ENCODE results near the gene PNKD. TPM values are rescaled to one million over a fixed set of nuclear protein-coding genes. Genes with fewer than 3 reads are reported as not detected.
A peak's percentile ranks its signal among the peaks of the same experiment; 100 is the strongest.

The PNKD gene
- total RNA-seq, 1 experiment from 2014 or later = 58.1 TPM

- no TSS peak for BruUV-seq (replicated peaks)
- CTCF ChIA-PET = interaction anchor here (0.8 to 2.9 kb wide), 8 partner anchors 84 to 575 kb away, joined by 3 to 22 read pairs (median 4); partner anchors contain the start of gene CATIP
- no peaks in the 10 kb centered on the region for H3K9me2 ChIP-seq (ENCODE audit: insufficient read depth)
- TF ChIP-seq, protein P1, sequence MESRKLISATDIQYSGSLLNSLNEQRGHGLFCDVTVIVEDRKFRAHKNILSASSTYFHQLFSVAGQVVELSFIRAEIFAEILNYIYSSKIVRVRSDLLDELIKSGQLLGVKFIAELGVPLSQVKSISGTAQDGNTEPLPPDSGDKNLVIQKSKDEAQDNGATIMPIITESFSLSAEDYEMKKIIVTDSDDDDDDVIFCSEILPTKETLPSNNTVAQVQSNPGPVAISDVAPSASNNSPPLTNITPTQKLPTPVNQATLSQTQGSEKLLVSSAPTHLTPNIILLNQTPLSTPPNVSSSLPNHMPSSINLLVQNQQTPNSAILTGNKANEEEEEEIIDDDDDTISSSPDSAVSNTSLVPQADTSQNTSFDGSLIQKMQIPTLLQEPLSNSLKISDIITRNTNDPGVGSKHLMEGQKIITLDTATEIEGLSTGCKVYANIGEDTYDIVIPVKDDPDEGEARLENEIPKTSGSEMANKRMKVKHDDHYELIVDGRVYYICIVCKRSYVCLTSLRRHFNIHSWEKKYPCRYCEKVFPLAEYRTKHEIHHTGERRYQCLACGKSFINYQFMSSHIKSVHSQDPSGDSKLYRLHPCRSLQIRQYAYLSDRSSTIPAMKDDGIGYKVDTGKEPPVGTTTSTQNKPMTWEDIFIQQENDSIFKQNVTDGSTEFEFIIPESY (IDR thresholded peaks at IDR 0.05; ENCODE audit: extremely low read depth, insufficient replicate concordance, low read length) = no peak
- TF ChIP-seq CEBPB (IDR thresholded peaks at IDR 0.05; ENCODE audit: low read depth) = no peak
- no peak for TF ChIP-seq YY1 (IDR thresholded peaks at IDR 0.05; ENCODE audit: extremely low read depth, insufficient replicate concordance, low read depth, low read length)
- TF ChIP-seq, protein P2, sequence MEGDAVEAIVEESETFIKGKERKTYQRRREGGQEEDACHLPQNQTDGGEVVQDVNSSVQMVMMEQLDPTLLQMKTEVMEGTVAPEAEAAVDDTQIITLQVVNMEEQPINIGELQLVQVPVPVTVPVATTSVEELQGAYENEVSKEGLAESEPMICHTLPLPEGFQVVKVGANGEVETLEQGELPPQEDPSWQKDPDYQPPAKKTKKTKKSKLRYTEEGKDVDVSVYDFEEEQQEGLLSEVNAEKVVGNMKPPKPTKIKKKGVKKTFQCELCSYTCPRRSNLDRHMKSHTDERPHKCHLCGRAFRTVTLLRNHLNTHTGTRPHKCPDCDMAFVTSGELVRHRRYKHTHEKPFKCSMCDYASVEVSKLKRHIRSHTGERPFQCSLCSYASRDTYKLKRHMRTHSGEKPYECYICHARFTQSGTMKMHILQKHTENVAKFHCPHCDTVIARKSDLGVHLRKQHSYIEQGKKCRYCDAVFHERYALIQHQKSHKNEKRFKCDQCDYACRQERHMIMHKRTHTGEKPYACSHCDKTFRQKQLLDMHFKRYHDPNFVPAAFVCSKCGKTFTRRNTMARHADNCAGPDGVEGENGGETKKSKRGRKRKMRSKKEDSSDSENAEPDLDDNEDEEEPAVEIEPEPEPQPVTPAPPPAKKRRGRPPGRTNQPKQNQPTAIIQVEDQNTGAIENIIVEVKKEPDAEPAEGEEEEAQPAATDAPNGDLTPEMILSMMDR (IDR thresholded peaks at IDR 0.05 in 2 of 3, conservative IDR thresholded peaks at IDR 0.05 in 1 of 3; ENCODE audit: borderline replicate concordance in 1 of 3, insufficient read depth in 1 of 3, low read depth in 2 of 3, low read length in 2 of 3) = no peak
- no peak for TF ChIP-seq EZH2phosphoT487 (IDR thresholded peaks at IDR 0.05; ENCODE audit: borderline replicate concordance)
- TF ChIP-seq POLR2A (IDR thresholded peaks at IDR 0.05; ENCODE audit: borderline replicate concordance, extremely low read depth, insufficient read depth, insufficient read length) = no peak
- no peak for TF ChIP-seq FOSL1 (IDR thresholded peaks at IDR 0.05; ENCODE audit: low read depth)
- peak overlapping the region; percentile 94 for H3K4me2 ChIP-seq (ENCODE audit: low read length)
- H2AFZ ChIP-seq (ENCODE audit: low read depth, low read length, poor library complexity, severe bottlenecking) = no peak overlapping the region
- no peaks in the 10 kb centered on the region for H3K9me3 ChIP-seq (ENCODE audit: control insufficient read depth in 1 of 2, insufficient read depth in 1 of 2, low read depth in 1 of 2, low read length in 2 of 2)
- peak overlapping the region; percentile 77; the same call in 1 of the 2 replicates for H3K9ac ChIP-seq (ENCODE audit: low read length)
- H4K20me1 ChIP-seq (ENCODE audit: insufficient read depth) = no peaks in the 10 kb centered on the region
- DNase-seq (ENCODE audit: low read depth, low spot score) (no peak), ATAC-seq (no peak)
- peaks cover 13 to 28% of the 10 kb centered on the region in 2 experiments for H3K4me1 ChIP-seq (ENCODE audit: control insufficient read depth in 1 of 2, insufficient read depth in 2 of 2, low read length in 2 of 2)
- peak overlapping the region; percentile 42; the same call in 1 of the 2 replicates for H3K27ac ChIP-seq (ENCODE audit: low read depth, low read length)
- POLR2A ChIA-PET = interaction anchor here (2.4 kb wide), 1 partner anchor 15 kb away, joined by 19 read pairs; no protein-coding TSS in a partner anchor
- H3K36me3 ChIP-seq (ENCODE audit: control insufficient read depth in 1 of 2, insufficient read depth in 2 of 2, low read length in 2 of 2) = peaks cover 27 to 34% of the 10 kb centered on the region in 2 experiments; a peak in 3 of 4 replicates
- peaks cover 23% of the 10 kb centered on the region for H3K79me2 ChIP-seq (ENCODE audit: insufficient read depth, low read length)
- RAD21 ChIA-PET (ENCODE audit: low non-redundant PET in 1 of 2, low total read pairs in 2 of 2, uncharacterized antibody in 2 of 2, unreplicated experiment in 2 of 2) = interaction anchor here in 1 of 2 experiments (0.5 kb wide), 1 partner anchor 105 kb away, joined by 3 read pairs; no protein-coding TSS in a partner anchor
- H3K4me3 ChIP-seq (replicated peaks in 1 of 2; ENCODE audit: low read depth in 1 of 2, low read length in 2 of 2) = peak overlapping the region in 1 of 2 experiments; percentile 91; a peak in 2 of 4 replicates
- intact Hi-C loops (cut with micrococcal nuclease) = loop anchor here (1.0 to 5.0 kb wide), 5 partner anchors 85 to 575 kb away; no protein-coding TSS in a partner anchor
- H3K27me3 ChIP-seq (ENCODE audit: insufficient read depth, low read length) = no peaks in the 10 kb centered on the region
Observed at GRCh38 chr2:218271865-218272530, 1.7 kb downstream of the PNKD start.
